NOMO-1 treated with DMSO at 0.1 percent for 48 hours (cell line): ENCODE data around the gene MPP3.
"Not testable (repeated sequence)": the region's sequence is repeated elsewhere in the genome, so short reads cannot be mapped to it uniquely, and the experiment has no call there.

Experiments
- DNase-seq: peaks from one replicate; lab custom pipeline; 2025; ENCODE audit not compliant: unreplicated experiment; lab: John Stamatoyannopoulos, UW

The MPP3 gene

GRCh38 chr17:43809121-43809520 lies 23.8 kb downstream of the MPP3 start:
- no peak for DNase-seq

- DNase-seq = no peak
These were observed 24.9 kb downstream of the MPP3 start for GRCh38 chr17:43808076-43808475.

GRCh38 chr17:43805117-43805516 lies 27.8 kb downstream of the MPP3 start:
- no peak for DNase-seq

GRCh38 chr17:43803758-43804157 lies 29.2 kb downstream of the MPP3 start:
- no peak for DNase-seq

- DNase-seq = no peak
These were observed 31.1 kb downstream of the MPP3 start for GRCh38 chr17:43801844-43802243.

GRCh38 chr17:43800736-43801135 lies 32.2 kb downstream of the MPP3 start:
- DNase-seq = no peak

- no peak for DNase-seq
These were observed 33.9 kb downstream of the MPP3 start for GRCh38 chr17:43799047-43799446.

GRCh38 chr17:43798024-43798423 lies 34.9 kb downstream of the MPP3 start:
- DNase-seq = not testable (repeated sequence)

GRCh38 chr17:43792668-43793067 lies 40.3 kb downstream of the MPP3 start:
- not testable (repeated sequence) for DNase-seq

GRCh38 chr17:43791589-43791988 lies 41.4 kb downstream of the MPP3 start:
- no peak for DNase-seq

GRCh38 chr17:43790311-43790940 lies 42.5 kb downstream of the MPP3 start:
- DNase-seq = no peak

GRCh38 chr17:43789482-43789881 lies 43.5 kb downstream of the MPP3 start:
- DNase-seq = no peak

GRCh38 chr17:43788540-43788939 lies 44.4 kb downstream of the MPP3 start:
- no peak for DNase-seq

GRCh38 chr17:43787728-43788127 lies 45.2 kb downstream of the MPP3 start:
- DNase-seq = peak; percentile 86

GRCh38 chr17:43784628-43785101 lies 48.3 kb downstream of the MPP3 start:
- no peak for DNase-seq

- DNase-seq = no peak
These were observed 48.9 kb downstream of the MPP3 start for GRCh38 chr17:43784068-43784467.

- no peak for DNase-seq
These were observed 49.8 kb downstream of the MPP3 start for GRCh38 chr17:43782913-43783680.

- no peak for DNase-seq
These were observed 52.8 kb downstream of the MPP3 start, which contains the start of gene CFAP97D1 for GRCh38 chr17:43780135-43780534. CFAP97D1 (plus strand) TSS chr17:43780435; CDS start chr17:43780463, 28 bp downstream.

- peak; percentile 71 for DNase-seq
These were observed 53.5 kb downstream of the MPP3 start for GRCh38 chr17:43779145-43780125.

GRCh38 chr17:43778337-43779144 lies 54.4 kb downstream of the MPP3 start, which contains the start of gene DUSP3:
DUSP3 (minus strand) TSS chr17:43778977; CDS start chr17:43778924, 53 bp downstream.
- peak; percentile 69 for DNase-seq
